GM19372 (cell line): ENCODE results near the gene MDN1.

ENCODE experiments used
- ATAC-seq: cut with Tn5 transposase; IDR thresholded peaks from one replicate; pipeline ENCODE4 v1.9.1; 2021; ENCODE audit warnings: mild to moderate bottlenecking, low read depth, moderate library complexity; ENCODE audit not compliant: unreplicated experiment

The MDN1 gene

DNA sequence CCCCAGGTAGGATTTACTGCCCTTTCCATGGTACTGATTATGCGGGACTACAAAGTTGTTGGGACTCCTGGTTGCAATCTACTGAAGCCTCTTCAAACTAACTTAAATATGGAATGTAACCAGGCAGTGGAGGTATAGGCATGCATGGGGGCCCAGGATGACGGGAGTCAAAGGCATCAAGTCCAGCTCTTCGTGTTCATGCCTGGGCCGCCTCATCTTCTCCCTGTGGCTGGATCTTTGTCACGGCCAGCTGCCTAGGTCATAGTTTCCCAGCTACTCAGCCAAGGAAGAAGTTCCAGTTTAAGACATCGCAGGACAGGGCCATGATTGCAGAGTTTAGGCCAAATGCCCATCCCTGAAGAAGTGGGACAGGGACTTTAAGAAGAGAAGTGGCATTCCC is 201.6 kb downstream of the MDN1 start:
- no peak for ATAC-seq

DNA sequence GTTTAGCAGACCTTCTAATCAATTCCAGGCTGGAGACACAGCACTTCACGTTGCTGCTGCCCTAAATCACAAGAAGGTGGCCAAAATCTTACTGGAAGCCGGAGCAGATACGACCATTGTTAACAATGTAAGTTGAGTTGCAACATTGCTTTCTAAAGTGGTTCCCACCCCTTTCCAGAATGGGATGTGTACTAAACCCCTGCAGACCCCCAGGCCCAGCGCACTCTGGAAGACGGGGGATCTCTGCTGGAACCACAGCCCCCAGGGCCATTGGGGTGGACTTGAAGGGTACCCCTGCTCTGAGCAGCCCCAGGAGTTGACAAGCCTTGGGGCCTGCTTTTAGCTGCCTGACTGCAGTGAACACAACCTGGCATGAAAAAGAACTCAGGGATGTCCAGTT is 203.1 kb downstream of the MDN1 start:
- ATAC-seq: no peak

DNA sequence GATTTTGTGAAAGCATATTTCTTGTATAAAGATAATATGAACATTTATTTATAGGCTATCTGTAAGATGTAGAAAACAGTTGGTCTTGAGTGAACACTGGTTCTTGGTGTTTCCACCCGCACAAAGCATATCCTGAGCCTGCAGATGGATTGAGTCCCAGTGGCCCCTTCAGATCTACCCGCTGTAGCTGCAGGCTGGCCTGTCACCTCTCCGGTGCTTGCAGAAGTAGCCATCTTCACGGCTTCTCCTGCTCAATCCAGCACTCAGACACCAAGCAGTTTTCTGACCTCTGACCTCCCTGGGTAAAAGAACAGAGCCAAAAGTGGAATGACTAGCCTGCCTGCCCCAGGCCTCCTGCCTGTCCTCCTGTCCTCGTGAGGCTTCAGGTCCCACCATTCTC is 203.7 kb downstream of the MDN1 start:
- no peak for ATAC-seq

DNA sequence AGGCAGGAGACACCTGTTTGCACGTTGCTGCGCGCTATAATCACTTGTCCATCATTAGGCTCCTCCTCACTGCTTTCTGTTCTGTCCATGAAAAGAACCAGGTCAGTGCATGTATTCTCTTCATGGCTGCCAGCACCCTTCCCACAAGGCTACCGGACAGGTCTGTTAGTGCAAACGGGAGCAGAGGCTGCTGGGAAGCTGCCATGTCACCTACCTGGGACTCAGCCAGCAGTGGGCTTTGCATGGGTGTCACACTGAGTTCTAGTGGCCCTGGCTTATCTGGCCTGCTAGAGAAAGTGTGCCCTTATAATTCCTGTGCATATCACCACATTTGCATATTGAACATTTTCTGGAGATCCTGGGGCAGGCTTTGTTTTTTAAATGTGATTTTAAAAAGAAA is 205.8 kb downstream of the MDN1 start:
- ATAC-seq: no peak

DNA sequence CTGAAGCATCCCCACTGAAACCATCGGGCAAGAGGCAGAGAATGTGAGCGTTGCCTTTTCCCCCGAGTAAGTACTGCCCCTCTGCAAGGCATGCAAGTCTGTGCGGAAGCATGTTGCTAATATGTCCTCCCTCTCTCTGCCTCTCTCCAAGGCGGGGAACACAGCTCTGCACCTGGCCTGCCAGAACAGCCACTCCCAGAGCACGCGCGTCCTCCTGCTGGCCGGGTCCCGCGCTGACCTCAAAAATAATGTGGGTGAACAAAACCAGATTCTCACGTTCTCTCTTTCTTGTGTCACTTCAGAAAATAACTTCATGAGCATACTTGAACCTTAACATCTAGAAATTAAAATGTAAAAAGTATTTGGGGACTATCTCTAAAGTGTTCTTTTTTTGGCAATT is 207.5 kb downstream of the MDN1 start:
- ATAC-seq: no peak

DNA sequence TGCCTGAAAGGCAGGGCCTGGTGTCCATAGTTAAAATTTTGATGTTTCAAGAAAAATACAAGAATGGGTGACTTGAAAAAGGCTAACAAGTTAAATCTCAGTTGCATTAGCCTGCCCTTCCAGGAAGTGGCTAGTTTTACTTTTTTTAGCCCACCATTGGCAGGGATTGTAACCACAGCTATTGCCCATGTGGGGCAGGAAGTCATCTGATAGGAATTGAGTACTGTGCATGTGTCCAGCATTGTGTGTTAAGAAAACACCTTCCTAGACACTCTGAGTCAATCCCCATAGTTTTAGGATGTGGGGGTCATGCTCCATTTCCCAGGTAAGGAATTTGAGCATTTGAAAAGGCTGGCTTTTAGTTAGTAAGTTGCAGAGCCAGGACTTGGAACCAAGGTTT is 207.9 kb downstream of the MDN1 start:
- ATAC-seq: no peak

DNA sequence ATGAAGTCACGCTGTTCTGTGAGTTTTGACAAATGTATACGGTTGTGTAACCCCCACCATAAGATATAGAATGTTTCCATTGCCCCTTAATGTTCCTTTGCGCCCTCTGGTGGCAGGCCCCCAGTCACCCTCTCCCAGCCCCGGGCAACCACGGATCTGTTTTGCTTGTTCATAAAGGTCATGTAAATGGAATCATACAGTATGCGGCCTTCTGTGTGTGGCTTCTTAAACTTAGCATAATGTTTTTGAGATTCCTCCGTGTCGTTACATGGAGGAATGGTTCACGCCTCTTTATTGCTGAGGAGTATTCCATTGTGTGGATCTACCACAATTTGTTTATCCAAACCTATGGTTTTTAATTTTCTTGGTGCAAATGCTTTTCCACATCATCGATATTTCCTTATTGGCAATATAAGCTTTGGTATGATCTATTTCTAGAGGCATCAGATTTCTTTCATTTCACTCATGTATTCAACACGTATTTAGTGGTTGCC is 209.4 kb downstream of the MDN1 start:
- ATAC-seq: no peak

DNA sequence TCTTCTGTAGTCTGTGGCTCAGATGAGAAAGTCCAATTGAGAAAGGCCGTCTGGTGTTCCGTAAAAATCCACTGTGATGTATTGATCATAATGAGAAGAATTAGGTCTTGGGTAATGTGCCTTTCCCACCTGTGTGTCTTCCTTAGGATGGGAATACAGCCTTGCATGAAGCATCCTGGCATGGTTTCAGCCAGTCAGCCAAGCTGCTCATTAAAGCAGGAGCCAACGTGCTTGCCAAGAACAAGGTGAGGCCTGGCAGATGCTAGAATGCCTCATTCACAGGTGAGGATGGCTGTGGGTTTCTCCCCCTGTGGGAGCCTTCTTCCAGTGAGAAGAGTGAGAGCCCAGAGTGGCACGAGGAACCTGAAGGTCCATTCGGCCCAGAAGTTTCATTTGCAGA is 213.7 kb downstream of the MDN1 start:
- no peak for ATAC-seq

DNA sequence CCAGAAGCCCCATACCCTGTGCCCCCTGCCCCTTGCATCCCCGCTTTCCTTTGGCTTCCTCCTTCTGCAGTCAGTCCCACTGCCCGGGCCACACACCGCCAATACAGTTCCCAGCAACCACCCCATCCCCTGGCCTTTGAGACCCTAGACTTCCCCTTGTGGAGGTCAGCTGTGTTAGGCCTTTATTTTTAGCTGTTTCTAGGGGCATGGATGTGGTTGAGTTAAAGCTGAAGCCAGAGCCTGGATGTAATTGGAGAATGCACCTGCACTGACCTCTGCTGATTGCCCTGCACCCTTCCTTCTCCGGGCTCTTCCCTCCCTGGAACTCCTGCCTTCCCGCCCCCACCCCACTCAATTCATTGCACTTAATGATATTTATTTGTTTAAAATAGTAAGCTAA is 214.9 kb downstream of the MDN1 start:
- ATAC-seq: no peak

DNA sequence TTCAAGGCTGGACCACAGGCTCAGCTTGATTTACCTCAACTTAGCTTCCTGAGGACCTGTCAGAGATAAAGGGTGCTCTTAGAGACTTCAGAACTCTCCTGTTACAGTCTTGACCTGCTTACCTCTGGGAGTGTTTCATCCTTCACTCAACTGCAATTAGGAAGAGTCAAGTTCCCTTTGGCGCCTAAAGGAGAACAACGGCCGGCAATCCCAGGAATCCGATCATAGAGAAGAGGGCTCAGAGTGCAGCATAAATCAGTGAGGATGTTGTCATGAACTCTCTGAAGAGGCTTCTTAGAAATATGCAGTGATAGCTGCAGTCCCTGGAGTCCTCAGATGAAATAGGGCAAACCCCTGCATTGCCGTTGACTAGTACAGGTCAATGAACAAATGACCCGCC is 217.4 kb downstream of the MDN1 start:
- ATAC-seq: no peak

DNA sequence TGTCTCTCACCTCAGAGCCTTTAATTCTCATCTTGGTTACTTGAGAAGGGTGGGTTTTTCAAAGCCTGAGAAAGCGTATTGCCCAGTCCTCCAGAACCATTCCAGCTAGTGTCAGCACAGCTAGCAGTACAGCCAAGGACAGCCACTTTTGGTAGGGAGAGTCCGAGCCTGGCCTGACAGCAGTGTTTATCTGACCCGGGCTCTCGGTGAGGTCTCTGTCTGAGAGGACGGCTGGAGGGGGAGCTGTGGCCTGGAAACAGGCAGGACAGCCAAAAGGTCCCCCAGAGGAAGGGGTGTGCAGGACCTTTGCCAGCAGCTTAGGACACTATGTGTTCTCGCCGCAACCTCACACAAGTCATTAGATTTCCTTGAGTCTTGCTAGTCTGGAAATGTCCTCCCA is 219.9 kb downstream of the MDN1 start:
- no peak for ATAC-seq

DNA sequence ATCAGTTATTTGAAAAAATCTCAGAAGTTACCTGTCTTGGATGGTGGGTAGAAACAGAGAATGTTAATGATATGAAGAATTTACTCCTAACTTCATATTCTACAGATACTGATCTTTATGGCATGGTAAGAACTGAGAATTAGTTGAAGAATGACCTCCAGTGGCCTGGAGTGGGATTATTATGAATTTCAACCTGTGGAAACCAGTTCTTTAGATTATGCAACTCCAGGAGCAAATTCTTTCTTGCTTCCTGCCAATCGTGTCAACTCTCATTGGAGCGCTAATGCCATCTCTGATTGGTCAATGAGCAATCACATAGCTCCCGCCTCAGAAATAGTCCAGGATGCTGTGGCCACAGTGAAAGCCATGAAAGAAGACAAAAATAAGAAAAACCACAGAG is 221.6 kb downstream of the MDN1 start:
- no peak for ATAC-seq

DNA sequence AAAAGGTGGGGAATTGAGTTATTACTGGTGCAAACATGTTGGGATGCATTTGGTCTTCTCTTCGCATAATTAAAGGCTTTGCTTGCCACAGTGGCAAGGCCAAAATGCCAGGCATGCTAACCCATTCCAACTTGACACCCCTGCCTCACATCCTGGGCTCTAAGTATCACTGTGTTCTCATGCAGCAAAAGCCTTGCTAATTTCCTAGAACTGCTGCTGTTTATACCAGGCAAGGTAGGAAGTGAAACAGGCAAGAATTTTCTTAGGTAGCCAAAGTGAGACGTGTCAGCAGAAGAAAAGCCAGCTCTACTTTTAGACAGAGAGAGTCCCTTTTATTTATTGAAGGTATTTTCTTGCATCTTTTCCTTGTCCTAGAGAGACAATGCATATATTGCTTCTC is 222.2 kb downstream of the MDN1 start:
- no peak for ATAC-seq

DNA sequence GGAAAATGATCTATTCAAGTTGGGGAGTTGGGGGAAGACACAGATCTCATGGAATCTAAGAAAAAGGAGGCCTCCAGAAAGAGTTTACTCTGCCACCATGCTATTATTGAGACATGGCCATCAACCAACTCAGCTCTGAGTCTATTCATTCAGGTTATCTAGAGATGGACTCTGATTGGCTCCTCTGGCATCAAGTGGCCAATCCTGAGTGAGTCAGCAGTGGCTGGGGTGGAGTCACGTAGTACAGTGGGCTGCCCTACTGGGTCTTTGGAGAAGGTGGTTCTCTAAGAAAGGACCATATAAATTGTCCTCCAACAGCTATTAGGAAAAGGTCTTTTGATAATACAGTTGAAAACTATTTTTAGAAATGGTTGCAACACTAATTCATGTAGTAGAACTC is 223.1 kb downstream of the MDN1 start:
- no peak for ATAC-seq

DNA sequence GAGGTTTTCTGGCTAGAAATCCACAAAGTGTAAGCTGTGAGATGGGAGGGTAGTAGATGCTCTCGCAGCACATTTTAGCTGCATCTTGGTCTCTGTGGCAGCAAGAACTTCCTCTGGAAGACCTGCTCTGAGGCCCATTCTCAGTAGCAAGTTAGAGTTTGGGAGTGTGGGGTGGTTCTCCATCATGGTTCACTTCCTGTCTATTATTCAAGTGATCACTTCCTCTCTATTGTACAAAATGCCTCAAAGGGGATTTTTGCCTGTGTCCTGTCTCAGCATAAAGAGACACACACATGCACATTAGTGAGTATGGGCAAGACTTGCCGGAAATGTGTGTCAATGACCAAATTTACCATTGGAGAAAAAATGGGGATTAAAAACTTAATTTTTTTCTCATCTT is 223.5 kb downstream of the MDN1 start:
- peak; percentile 88 for ATAC-seq
